ENCODE data around the gene NOP10.
"Not testable (repeated sequence)": the region's sequence is repeated elsewhere in the genome, so short reads cannot be mapped to it uniquely, and the experiment has no call there.

NOP10 gene

DNA sequence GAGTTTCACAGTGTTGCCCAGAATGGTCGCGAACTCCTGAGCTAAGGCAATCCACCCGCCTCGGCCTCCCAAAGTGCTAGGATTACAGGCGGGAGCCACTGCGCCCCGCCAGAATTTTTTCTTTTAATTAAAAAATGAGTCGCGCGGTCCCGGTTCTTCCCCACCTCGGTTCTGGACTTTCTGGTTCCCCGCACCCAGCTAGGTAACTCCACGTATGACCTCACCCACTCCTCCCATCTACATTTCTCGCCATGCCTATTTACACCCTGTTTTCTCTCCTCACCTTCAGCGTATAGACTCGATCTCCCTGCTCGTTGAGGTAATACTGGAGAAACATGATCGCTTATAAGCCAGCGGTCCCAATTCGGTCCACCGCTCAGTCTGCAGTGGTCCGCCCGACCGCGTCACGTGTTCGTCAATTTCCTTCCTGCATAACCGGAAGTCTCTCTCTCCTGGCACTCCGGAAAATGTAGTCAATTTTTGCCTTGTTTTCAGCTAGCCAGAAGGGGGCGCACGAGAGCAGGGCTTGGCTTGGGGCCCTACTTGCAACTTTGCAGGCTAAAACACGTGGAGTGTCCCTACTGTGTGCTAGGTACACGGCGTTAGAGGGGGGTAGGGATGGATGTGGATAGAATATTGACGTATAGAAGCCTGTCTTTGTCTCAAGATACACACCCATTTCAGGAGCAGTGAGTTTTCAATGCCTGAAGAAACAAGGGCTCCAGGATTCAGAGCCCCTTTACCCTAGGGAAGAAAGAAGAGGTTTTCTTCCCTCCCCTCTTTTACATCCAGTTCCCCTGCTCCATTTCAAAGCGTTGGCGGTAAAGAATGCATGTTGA lies at the start of gene NOP10, which contains the start of gene NUTM1:
NOP10 (minus strand) TSS at position 400 of the 839 bp plus-strand sequence; CDS start at position 337, 63 bp downstream.
NUTM1 (plus strand) TSS at position 579 of the 839 bp plus-strand sequence. CDS start 382 bp downstream, outside the sequence.
- peak; percentile 96 for DNase-seq

DNA sequence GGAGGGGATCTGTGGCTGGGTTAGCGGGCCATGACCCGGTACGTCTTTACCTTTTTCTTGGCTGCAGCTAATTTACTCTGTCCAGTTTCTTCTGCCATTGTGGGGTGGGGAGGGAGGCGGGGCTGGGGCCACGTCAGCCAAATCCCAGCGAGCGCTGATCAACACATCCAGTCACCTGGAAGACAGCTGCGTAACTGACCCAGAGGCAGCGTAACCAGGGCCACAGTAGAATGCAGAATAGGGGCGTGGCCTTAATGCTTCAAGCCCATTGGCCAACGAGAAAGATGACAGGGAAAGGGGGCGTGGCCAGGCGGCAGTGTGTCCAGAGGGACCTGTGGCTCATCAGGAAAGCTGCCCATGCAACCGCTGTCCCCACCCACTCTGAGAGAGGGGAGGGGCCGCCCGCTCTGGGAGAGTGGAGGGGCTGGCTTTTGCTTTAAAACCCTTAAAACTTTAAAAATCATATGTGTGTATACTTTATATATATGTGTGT lies 46.7 kb upstream of the NOP10 start:
- DNase-seq = not testable (repeated sequence)

- not testable (repeated sequence) for DNase-seq
Measured at GRCh38 chr15:34381829-34382521, 39.0 kb upstream of the NOP10 start.

- not testable (repeated sequence) for DNase-seq
Measured at GRCh38 chr15:34380491-34380890, 37.6 kb upstream of the NOP10 start.

- no peak for DNase-seq
Measured at GRCh38 chr15:34376856-34377255, 33.9 kb upstream of the NOP10 start.

DNA sequence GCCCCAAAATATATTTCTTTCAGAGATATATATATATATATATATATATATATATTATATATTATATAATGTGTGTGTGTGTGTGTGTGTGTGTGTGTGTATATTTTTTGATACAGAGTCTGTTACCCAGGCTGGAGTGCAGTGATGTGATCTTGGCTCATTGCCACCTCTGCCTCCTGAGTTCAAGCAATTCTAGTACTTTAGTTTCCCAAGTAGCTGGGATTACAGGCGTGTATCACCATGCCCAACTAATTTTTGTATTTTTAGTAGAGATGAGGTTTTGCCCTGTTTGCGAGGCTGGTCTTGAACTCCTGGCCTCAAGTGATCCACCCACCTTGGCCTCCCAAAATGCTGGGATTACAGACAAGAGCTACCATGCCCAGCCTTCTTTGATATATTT lies 32.6 kb upstream of the NOP10 start:
- not testable (repeated sequence) for DNase-seq

DNA sequence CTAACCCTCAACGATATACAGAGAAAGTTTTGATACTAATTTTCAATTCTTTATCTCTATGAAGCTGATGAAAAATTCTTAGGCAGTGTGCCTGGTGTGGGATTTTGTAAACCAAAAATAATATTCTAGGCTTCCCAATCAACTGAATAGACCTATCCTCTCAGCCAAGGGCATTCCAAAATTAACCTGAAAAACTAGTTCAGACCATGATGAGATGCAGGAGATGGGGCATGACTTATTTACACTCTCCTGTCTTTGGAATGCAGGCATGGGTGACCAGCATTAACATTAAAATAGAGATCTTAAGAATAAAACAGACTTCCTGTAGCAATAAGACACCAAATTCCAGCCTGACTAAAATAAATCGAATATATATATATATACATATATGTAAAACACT lies 31.9 kb upstream of the NOP10 start:
- DNase-seq = no peak

GRCh38 chr15:34373951-34374350 lies 31.0 kb upstream of the NOP10 start:
- no peak for DNase-seq

GRCh38 chr15:34370643-34371042 lies 27.7 kb upstream of the NOP10 start:
- no peak for DNase-seq

DNA sequence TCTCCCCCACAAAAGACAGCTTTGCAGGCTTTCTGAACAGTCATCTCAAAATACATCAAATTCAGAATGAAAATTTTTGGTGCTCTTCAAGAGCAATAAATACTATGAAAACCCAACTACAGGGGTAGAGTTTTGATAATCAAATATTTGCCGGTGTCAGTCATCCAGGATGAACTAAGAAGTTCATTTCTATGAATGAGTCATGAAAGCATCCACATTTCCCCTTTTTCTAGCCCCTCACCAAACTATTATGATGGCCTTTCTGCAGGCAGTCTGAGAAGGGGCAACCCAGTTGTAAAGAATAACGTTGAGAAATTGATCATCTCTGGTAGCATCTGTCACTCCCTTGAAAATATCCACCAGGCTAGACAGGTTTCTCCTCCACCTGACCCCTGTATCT lies 27.2 kb upstream of the NOP10 start:
- DNase-seq = no peak

- peak; percentile 92 for DNase-seq
Measured at GRCh38 chr15:34367101-34368081, 24.5 kb upstream of the NOP10 start, which contains the start of gene LPCAT4. TSS of gene LPCAT4 (minus strand) at chr15:34367196. CDS start at chr15:34367100, 96 bp downstream.

GRCh38 chr15:34366271-34367065 lies 23.5 kb upstream of the NOP10 start:
- DNase-seq = peak; percentile 68

DNA sequence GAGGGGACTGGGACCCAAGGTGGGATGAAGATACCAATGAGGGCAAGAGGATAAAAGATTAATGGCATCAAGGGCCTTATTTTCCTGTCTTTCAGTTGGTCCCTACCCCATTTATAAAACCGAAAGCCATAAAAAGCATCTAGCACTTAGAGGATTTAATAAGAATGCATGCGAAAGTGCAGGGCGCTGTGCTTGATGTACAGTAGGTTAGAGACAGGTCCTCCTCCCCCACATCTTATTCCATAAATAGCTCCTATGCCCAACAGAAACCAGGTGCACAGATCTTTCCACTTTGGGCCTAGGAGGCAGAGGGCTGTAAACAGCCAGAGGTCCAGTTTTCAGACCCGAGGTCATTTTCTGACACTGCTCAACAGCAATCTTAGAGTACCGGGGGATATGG lies 22.9 kb upstream of the NOP10 start:
- no peak for DNase-seq

DNA sequence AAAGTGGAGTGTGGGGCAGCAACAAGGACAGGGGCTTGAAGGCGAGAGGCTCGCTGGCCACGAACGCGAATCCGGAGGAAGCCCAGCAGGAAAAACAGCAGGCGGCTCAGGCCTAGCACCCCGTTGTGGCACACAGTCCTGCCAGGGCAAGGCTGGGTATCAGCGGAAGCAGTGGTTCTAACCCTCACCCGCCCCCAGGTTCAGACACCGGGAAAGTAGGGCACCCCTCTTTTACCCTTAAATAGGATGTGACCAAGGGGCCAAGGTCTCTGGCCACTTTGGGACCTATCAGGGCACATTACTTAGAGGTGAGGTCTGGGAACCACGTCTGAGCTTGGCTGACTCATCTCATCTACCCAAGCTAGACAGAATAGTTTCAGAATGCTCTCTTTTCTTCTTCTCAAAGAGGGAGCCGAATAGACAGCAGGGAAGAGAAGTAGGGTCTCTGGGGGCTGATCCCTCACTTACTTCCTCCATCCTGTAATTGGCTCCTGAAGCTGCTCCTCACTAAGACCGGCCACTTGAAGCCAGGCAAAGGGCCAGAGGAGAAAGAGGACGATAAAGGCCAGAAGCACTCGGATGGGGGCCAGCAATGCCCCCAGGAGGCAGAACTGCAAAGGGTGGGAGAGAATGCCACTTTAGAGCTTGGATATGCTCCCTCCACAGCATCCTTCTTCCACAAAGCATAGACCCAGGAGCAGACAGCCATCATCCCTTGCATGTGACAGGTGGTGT lies 22.3 kb upstream of the NOP10 start:
- DNase-seq = no peak

DNA sequence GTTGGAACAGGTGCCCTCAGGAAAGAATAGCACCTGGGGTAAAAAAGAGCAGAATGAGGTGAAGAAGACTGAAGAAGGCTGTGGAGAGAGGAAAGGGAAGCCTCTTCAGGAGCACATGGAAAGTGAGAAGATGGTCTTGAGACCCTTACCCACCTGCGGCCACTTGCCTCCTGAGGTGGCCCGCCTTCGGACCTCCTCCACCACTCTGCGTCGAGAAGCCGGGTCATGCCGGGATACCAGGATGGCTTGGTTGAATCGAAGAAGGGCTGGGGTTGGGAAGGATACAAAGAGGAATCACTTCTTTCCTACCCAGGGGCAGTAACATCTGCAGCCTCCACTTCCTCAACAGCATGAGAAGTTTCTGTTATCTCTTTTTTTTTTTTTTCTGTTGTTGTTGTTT lies 21.1 kb upstream of the NOP10 start:
- DNase-seq = no peak

DNA sequence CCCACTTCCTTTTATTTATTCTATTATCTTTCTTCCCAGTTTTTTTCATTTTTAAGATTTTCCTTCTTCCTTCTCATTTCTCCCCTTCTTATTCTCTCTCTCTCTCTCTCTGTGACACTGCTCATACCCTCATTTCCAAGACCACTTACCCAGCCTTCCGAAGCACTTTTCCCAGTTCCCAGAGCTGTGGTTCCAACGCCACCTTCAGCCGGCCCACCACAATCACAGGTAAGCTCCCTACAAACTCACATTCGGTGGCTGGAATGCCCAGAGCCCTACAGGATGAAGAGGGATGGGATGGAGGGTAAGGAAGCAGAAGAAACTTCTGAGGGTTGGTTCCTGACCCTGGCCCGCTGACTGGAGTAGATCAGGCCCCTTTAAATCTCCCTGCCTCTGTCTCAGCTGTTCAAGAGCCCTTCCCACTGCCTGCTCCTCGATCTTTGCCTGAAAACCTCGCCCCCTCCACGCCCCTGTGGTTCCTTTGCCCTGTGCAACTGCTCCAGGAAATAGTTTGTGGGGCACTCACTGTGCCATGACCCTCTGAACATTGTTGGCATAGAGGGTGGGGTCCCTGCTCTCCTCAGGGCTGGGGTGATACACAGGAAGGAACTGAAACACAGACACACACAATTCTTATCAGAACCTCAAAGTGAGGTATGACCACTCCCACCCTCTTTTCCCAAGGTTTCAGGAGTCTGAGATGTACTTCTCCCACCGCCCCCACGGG lies 19.3 kb upstream of the NOP10 start:
- no peak for DNase-seq

DNA sequence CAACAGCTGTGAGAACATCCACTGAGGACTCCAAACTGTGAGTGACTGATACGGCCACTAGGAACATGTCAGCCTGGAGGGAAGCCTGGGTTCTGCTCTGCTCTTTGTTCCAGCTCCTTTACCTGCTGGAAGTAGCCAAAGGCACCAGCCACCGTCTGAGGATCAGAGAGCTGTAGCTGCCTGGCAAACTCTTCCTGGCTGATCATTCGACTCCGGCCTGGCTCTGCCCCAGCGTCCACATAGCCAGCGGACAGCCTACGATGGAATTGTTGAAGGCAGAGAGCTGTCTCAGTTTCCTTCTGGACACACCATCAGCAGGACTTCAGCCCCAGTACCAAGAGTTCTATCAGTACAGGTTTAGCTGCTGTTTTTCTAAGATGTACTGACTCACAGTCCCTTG lies 18.3 kb upstream of the NOP10 start:
- no peak for DNase-seq

GRCh38 chr15:34360298-34360697 lies 17.4 kb upstream of the NOP10 start:
- DNase-seq = no peak

GRCh38 chr15:34359416-34359815 lies 16.5 kb upstream of the NOP10 start:
- no peak for DNase-seq

- DNase-seq = no peak
Measured at GRCh38 chr15:34358948-34359347, 16.0 kb upstream of the NOP10 start.
